ENCODE measurements around the gene FREM2.

The FREM2 gene

DNA sequence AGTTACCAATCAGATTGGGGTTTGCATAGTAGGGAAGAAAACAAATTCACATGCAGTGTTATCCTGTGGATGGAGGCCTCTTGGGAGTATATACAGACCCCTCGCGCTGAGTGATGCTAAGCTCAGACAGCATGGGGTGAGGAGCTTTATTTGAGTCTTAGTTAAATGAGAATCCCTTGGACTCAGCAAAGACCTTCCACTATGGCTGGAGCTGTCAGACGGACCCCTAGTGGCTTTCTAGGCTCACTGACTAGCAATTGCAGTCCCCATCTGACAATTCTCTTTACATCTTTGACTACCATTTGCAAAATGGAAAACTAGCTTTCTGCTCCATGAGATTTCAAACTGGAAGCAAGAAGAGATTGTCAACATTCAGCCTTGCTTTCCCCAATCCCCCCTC, 213.3 kb downstream of the FREM2 start:
- FAIRE-seq, result no peak

DNA sequence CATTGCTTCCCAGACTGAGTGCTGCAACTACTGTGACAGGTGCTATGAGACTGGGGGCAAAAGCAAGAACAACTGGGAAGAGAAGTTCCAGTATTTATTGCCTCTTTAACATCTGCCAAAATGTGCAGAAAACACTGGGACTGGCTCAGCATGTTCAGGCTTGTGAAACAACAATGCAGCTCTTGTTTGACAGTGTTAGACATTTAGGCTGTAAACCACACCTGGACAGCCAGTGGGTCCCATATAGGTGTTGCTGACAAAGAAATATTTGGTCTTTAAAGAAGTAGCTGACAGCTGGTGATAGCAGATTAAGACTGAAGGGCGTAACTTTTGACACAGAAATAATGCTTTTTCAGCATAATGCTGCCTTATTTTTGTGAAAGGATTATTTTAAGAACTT, 215.7 kb downstream of the FREM2 start:
- FAIRE-seq, result no peak

DNA sequence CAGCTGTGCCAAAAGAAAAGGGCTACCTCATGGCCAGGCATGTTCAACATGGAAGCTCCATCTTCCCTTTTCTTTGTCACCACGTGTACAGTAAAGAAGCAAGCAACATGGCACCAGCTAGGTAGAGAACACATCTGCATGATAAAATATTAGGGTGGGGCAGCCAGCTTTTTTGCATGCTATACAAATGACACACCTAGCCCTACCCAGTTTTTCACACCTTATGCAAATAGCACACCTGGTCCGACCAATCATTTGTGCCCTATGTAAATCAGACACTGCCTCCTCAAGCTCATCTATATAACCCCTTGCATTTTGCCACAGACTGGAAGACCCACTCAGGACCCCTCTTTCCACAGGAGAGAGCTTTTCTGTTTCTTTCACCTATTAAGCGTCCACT, 218.2 kb downstream of the FREM2 start:
- FAIRE-seq, result no peak

DNA sequence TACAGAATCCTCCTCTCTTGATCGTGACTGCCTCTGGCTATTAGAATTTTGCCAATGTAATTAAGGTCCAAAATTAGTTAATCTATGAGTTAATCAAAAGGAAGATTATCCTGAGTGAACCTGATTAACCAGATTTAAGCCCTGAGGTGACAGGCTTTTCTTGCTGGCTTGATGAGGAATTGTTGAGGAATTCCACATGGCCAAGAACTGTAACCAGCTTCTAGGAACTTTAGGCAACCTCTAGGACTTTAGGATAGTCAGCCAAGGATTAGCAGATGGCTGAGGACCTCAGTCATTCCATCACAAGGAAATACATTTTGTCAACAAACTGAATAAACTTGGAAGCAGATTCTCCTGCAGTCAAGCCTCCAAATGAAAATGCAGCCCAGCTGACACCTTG, 219.0 kb downstream of the FREM2 start:
- no peak for FAIRE-seq

DNA sequence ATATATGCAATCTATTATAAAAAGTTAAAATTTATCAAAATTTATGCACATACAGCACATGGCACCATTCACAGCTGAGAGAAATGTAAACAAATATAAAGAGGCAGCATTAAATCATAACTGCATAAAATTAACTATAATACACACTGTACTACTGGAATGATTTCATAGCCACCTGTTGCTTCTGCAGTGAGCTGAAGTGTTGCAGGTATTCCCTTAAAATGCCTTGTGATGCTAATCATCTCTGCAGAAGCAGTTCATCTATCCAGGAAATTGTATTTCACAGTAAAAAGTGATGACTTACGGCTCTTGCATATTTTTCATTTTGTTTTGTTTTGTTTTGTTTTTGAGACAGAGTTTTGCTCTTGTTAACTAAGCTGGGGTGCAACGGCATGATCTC, 221.7 kb downstream of the FREM2 start:
- no peak for FAIRE-seq

DNA sequence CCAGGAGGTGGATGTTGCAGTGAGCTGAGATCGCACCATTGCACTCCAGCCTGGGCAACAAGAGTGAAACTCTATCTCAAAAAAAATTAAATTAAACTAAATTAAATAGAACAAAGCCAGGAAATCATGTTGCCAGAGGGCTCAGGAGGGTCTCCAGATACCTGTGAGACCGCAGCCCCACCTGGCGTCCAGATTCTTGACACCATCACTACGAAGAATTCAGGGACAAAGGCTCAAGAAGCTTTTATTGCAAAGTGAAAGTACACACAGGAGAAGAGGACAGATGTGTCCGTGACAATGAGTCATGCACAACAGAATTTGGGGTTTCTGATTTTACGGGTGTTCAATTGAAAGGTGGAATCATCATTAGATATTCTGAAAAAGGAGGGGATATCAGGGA, 227.2 kb downstream of the FREM2 start:
- FAIRE-seq, result no peak

DNA sequence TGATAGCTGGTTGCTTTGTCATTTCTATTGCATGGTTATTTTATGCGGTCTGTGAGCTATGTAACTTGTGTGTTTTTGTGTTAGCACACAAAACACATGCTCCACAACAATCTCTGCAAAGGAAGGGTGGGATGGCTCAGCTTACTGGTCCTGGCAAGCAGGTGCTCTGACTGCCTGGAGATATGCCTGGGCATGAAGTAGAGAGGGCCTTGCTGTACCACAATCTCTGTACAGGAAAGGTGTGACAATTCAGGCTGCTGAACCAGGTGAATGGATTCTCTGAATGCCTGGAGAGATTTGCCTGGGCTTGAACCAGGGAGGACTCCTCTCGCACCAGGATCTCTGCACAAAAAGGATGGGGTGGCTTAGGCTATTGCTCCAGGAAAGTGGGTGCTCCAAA, 234.2 kb downstream of the FREM2 start:
- FAIRE-seq, result no peak

DNA sequence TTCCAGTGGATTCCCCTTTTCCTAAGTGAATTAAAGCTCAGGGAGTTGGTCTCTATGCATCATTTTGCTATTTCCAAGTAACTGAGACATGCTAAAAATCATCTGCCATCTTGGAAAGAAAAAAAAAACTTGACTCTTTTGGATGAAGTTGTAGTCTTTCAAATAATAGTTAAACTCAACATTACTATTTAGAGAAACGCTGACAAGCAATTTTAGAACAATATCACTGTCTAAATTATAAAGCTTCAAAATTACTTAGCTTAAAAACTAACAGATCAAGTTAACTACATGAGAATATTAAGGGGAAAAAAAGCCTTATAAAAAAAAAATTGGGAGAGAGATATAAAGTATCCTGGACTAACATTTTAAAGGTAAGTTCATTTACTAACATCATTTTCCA, 235.3 kb downstream of the FREM2 start:
- FAIRE-seq, result no peak

DNA sequence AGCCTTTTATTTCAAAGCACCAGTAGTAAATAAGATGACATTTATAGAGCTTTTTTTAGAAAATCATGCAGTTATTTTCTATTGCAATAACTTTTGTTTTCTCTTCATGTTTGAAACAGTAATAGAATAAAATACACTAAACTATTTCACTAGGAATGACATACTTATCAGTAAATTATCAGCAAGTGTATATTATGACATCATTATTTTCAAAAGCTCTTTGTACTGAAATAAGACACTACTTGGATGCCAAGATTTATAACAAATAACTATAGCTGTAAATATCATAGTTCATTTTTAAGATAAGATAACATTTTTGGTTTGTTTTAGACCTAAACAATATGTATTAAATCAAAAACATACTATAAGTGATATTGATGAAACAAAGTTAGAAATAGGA, 246.9 kb downstream of the FREM2 start:
- FAIRE-seq, result no peak
